Calu3 (cell line): Measurements from ENCODE around the gene PRKN. TPM values are rescaled to one million over a fixed set of nuclear protein-coding genes. Genes with fewer than 3 reads are reported as not detected.

Experiments
- BruUV-seq: library from RNA; stranded (reverse); fragments of 400-500 nt; replicated peaks from 2 replicates; lab custom pipeline; 2021; lab: Mats Ljungman, UMichigan
- CTCF ChIA-PET: fragments of 300-600 bp; sonication (Branson Sonifier 250); formaldehyde crosslinking; loops from one replicate; lab custom pipeline; 2022; ENCODE audit warnings: antibody characterized with exemption; lab: Charles Lee
- DNase-seq: peaks from one replicate; pipeline ENCODE4 v3.0.0; 2022
- H3K27ac Mint-ChIP-seq: one replicate; pipeline ENCODE4 v1.8.0; 2022; ENCODE audit warnings: mixed read lengths; ENCODE audit not compliant: unreplicated experiment
- H3K27me3 Mint-ChIP-seq: one replicate; pipeline ENCODE4 v1.8.0; 2022; ENCODE audit warnings: mixed read lengths; ENCODE audit not compliant: unreplicated experiment
- H3K36me3 Mint-ChIP-seq: one replicate; pipeline ENCODE4 v1.8.0; 2022; ENCODE audit warnings: mild to moderate bottlenecking, moderate library complexity, mixed read lengths; ENCODE audit not compliant: insufficient read depth, unreplicated experiment
- H3K4me1 Mint-ChIP-seq: one replicate; pipeline ENCODE4 v1.8.0; 2022; ENCODE audit warnings: mild to moderate bottlenecking, low read depth, mixed read lengths; ENCODE audit not compliant: unreplicated experiment
- H3K4me3 Mint-ChIP-seq: one replicate; pipeline ENCODE4 v1.8.0; 2022; ENCODE audit warnings: mild to moderate bottlenecking, low read depth, moderate library complexity, mixed read lengths; ENCODE audit not compliant: unreplicated experiment
- H3K9me3 Mint-ChIP-seq: one replicate; pipeline ENCODE4 v1.8.0; 2022; ENCODE audit warnings: low read depth, mixed read lengths; ENCODE audit not compliant: unreplicated experiment
- CTCF ChIP-seq: fragments of 200-600 bp; IDR thresholded peaks from one replicate; pipeline ENCODE4 v1.8.0; 2022; ENCODE audit warnings: antibody characterized with exemption; ENCODE audit not compliant: unreplicated experiment
- intact Hi-C: fragments of 100-400 bp; cut with micrococcal nuclease; formaldehyde crosslinking; loops from one replicate; pipeline ENCODE4 v1.10.0; 2022; ENCODE audit not compliant: unreplicated experiment
- total RNA-seq: library from RNA; stranded (reverse); gene quantifications from 2 replicates; pipeline ENCODE4 v1.2.3, GENCODE V29; 2022

PRKN gene
- total RNA-seq, 1 experiment from 2014 or later = 3.8 TPM

- H3K36me3 Mint-ChIP-seq = no peaks in the 10 kb centered on the region
- DNase-seq = no peak
- H3K9me3 Mint-ChIP-seq = no peaks in the 10 kb centered on the region
- no peak for TF ChIP-seq CTCF
- CTCF ChIA-PET = no interaction called here
- H3K4me1 Mint-ChIP-seq = peaks cover 7% of the 10 kb centered on the region
- H3K27me3 Mint-ChIP-seq = no peaks in the 10 kb centered on the region
- no peak overlapping the region for H3K27ac Mint-ChIP-seq
- BruUV-seq = no TSS peak
- no peak overlapping the region for H3K4me3 Mint-ChIP-seq
- intact Hi-C loops = no loop called here
These were observed 812.1 kb downstream of the PRKN start for GRCh38 chr6:161915456-161915964.

- Mint-ChIP-seq H3K4me1 (no peaks in the 10 kb centered on the region), H3K36me3 (no peaks in the 10 kb centered on the region), H3K4me3 (no peak overlapping the region), H3K27ac (no peak overlapping the region), H3K9me3 (no peaks in the 10 kb centered on the region), H3K27me3 (no peaks in the 10 kb centered on the region)
- BruUV-seq = no TSS peak
- TF ChIP-seq CTCF = no peak
- DNase-seq = no peak
- intact Hi-C loops = no loop called here
- CTCF ChIA-PET = no interaction called here
These were observed 818.7 kb downstream of the PRKN start for GRCh38 chr6:161908872-161909271.

- TF ChIP-seq CTCF = no peak
- BruUV-seq = no TSS peak
- no peak overlapping the region for H3K27ac Mint-ChIP-seq
- no peak overlapping the region for H3K4me3 Mint-ChIP-seq
- intact Hi-C loops = no loop called here
- DNase-seq = no peak
- no peaks in the 10 kb centered on the region for H3K9me3 Mint-ChIP-seq
- CTCF ChIA-PET = no interaction called here
- no peaks in the 10 kb centered on the region for H3K4me1 Mint-ChIP-seq
- H3K27me3 Mint-ChIP-seq = no peaks in the 10 kb centered on the region
- no peaks in the 10 kb centered on the region for H3K36me3 Mint-ChIP-seq
These were observed 821.0 kb downstream of the PRKN start for GRCh38 chr6:161906571-161906970.

GRCh38 chr6:161903584-161904212 lies 823.9 kb downstream of the PRKN start:
- H3K4me3 Mint-ChIP-seq = no peak overlapping the region
- DNase-seq = no peak
- intact Hi-C loops = no loop called here
- TF ChIP-seq CTCF = no peak
- no peak overlapping the region for H3K27ac Mint-ChIP-seq
- no peaks in the 10 kb centered on the region for H3K27me3 Mint-ChIP-seq
- H3K4me1 Mint-ChIP-seq = no peaks in the 10 kb centered on the region
- H3K36me3 Mint-ChIP-seq = no peaks in the 10 kb centered on the region
- CTCF ChIA-PET = interaction anchor here (0.7 kb wide), 1 partner anchor 206 kb away, joined by 3 read pairs; no protein-coding TSS in a partner anchor
- BruUV-seq = no TSS peak
- H3K9me3 Mint-ChIP-seq = no peaks in the 10 kb centered on the region
